ENCODE measurements around the gene DPM3.
A peak's percentile ranks its signal among the peaks of the same experiment; 100 is the strongest.

DPM3 gene

DNA sequence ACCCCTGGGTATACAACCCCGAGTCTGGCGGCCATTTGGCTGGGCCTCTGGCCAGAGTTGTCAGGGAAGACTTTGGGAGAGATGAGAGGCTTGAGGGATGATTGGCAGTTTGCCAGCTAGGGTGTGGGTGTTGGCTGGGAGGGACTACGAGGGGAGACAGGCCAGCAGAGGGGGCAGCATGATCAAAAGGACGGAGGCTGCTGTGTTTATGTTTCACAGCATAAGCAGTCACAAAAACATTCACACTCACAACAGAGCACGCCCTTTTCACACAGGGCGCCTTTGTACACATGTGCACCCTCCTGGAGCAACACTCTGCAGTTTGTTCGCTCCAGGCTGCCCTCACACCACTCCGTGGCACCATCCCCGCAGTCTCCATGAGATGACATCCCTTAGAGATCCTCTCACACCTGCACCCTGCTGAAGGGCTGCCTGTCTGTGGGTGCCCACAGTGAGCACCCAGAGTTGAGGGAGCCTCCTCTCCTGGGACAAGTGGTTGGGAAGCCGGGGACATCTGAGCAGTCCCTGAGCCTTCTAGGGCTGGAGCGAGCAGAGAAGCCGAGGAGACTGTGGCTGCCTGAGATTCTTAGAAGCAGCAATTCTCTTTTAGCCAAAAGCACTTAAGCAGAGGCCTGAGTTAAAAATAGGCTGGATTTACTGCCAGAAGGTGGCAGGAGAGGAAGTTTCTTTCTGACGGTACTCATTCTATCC lies 46.3 kb downstream of the DPM3 start:
- no peak for DNase-seq (ENCODE audit: low read depth)

DNA sequence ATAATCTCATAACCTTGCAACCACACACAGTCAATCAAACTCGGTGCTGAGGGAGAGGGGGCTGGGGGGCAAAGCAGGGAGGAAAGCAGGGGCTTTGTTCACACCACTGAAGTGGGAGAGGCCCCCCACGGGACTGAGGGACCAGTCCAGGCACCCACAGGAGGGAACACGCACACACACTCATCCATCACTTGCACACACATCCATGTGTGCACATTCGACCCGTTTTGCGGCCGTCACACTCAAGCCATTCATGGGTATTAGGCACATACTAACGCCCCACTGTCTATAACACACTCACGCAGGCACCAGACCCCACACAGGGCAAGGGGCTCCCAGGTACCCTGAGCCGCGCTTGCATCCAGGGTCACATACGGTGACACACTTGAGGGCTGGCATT lies 47.7 kb downstream of the DPM3 start:
- no peak for DNase-seq (ENCODE audit: low read depth)

DNA sequence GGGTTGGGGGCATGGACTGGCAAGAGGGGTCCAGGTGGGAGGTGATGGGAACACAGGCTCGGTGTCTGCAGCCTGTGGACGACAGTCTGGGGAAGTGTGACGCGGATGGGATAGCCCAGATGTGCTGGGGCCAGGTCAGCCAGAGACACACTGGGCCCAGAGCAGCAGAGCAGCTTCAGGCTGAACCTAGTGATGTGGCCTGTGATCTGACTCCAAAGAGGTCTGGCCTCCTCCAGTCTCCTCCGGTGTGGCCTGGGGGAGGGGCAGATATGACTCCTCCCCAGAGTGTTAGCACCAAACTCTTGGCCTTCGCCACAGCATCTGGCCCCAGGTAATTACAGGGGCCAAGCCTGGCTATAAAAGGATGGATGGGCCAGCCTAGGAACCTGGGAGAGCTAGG lies 48.2 kb downstream of the DPM3 start:
- DNase-seq (ENCODE audit: low read depth) = no peak

DNA sequence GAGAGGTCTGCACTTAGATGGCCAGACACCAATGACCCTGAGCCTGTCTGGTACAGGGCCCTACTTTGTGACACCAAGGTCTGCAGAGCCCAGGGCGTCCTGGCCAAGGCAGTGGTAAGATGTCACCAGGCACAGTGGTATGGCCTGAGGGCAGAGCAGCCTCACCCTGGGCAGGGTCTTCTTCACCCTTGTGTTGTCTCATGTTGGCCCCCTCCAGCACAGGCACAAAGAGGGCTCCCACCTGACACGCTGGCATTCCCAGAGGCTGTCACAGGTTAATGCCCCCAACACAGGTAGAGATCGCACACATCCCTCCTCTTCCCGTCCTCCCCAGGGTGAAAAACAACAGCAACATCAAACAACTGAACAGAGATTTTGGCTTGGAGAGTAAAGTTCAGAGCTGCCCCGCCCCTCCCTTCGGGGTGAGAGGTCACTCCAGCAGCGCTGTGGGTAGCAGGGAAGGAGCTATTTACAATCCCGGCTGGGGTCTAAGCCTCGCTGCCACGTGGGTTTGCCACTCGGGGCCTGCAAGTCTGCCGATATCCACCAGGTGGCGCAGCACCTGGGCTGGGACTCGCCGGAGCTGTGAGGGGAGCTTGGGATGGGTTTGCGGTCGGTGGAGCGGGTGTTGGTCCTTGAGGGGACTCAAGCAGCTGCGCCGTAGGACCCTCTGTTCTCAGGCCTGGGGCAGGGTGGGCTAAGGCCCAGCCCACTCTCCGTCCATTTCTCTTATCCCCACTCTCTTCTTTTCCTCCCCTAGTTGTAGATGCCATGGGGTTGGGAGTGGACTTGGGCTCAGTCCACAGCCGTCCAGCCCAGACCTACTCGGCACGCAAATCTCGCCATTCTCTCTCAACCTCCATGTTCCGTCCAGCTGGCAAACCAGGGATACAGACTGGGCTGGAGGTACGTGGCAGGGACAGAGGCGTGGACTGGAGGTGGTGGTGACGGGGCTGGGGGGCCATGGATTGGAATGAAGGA lies 49.0 kb downstream of the DPM3 start:
- DNase-seq (ENCODE audit: low read depth) = peak; percentile 64

All from stimulated activated CD8-positive, alpha-beta memory T cell treated with anti-CD3 and anti-CD28 coated beads, Interleukin-15, amount 100 ng/mL, for 1 hour (primary cell).